T-helper 2 cell (primary cell): Measurements from ENCODE around the gene EML4.
"Not testable (repeated sequence)": the region's sequence is repeated elsewhere in the genome, so short reads cannot be mapped to it uniquely, and the experiment has no call there.

ENCODE experiments used
- DNase-seq, 5 experiments: peaks; one replicate each; pipeline versions ENCODE4 v3.0.0 to v3.0.0-alpha.2; 2012 to 2022

EML4 gene

DNA sequence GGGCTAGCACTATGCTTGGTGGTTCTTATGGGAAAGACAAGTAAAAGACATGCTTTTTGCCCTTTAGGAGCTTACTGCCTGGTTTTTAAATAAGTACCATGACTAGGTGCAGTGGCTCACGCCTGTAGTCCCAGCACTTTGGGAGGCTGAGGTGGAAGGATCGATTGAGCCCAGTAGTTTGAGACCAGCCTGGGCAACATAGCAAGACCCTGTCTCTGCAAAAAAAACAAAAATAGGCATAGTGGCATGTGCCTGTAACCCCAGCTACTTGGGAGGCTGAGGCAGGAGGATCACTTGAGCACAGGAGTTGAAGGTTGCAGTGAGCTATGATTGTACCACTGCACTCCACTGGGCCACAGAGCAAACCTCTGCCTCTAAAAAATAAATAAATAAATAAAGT, 4.3 kb downstream of the EML4 start:
- not testable (repeated sequence) for DNase-seq

DNA sequence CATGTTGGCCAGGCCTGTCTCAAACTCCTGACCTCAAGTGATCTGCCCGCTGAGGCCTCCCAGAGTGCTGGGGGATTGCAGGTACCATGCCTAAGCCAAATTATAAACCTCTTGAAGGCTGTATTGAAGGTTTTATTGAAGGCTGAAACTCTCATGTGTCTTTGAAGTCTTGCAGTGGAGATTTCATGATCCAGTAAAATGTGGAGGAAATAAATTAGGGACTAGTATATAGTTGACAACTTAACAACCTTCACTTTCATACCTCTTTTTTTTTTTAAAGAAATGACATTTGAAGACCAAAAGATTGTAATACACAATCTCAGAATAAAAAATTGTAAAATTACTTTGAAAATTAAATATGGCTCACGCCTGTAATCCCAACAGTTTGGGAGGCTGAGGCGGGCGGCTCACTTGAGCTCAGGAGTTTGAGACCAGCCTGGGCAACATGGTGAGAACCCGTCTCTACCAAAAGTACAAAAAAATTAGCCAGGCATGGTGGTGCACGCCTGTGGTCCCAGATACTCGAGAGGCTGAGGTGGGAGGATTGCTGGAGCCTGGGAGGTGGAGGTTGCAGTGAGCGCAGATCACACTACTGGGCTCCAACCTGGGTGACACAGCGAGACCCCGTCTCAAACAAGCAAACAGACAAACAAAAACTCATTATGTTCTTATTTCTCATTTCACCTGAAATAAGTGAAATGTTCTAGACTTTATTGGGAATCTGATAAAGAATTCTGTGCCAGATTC, 8.0 kb downstream of the EML4 start:
- DNase-seq, result no peak

DNA sequence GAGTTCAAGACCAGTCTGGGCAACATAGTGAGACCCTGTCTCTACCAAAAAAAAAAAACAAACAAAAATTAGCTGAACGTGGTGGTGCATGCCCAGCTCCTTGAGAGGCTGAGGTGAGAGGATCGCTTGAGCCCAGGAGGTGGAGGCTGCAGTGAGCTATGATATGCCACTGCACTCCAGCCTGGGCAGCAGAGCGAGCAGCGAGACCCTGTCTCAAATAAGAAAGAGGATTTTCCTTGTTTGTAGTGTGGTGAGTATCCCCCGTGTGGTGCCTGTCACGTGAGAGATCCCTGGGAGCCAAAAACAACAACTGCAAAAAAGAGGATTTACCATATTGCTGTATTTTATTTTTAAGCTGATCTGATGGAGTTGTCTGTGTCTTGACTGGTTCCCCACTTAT, 9.2 kb downstream of the EML4 start:
- DNase-seq, result no peak

DNA sequence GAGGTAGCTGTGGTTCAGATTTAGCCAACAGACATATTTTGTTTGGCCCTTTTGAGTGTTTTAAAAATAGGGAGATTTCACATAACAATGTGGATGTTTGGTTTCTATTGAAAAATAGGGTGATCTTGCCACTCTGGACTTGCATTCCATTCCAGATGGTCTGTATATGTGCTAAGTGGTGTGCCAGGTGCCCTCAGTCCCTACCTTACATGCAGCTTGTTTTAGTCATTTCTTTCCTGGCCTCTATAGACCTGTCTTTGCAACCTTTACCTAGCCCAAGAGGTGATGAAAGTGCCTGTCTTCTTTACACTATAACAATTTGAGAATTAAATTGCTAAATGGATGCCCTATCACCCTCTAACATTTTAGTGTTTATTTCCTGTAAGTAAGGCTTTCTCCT, 11.1 kb downstream of the EML4 start:
- DNase-seq, result no peak

DNA sequence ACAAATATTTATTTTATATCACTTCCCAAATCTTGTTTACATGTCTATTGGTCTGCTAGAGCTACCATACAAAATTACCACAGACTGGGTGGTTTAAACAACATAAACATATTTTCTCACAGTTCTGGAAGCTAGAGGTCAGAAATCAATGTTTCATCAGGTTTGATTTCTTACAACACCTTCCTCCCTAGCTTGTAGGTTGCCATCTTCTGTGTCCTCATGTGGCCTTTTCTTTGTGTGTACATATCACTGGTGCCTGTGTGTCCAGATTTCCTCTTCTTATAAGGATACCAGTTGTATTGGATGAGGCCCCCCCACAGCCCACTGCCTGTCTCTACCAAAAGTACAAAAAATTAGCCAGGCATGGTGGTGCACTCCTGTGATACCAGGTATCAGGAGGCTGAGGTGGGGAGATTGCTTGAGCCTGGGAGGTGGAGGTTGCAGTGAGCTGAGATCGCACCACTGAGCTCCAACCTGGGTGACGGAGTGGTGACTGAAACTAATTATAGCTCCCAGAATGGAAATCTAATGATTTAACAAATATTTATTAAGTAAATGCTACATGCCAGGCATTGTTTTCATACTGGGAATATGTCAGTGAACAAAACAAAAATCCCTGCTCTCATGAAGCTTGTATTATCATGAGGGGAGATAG, 13.6 kb downstream of the EML4 start:
- no peak for DNase-seq

DNA sequence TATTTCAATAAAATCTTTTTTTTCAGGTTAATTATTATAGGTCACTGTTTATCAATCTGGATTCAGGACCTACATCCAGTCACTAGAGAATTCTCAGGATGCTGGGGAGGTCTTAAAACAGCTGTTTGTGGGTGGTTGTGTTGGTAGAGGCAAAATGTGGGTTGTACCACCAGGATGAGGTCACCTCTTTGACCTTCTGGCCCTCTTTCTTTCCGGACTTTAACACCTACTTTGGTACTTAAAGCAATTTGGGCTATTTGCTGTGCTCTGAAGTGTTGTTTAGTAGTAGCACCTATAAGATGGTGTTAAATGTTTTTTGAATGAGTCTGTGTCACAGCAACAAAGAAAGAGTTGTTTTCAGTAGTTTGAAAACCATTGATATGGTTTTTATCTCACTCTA, 14.6 kb downstream of the EML4 start:
- DNase-seq, result no peak

DNA sequence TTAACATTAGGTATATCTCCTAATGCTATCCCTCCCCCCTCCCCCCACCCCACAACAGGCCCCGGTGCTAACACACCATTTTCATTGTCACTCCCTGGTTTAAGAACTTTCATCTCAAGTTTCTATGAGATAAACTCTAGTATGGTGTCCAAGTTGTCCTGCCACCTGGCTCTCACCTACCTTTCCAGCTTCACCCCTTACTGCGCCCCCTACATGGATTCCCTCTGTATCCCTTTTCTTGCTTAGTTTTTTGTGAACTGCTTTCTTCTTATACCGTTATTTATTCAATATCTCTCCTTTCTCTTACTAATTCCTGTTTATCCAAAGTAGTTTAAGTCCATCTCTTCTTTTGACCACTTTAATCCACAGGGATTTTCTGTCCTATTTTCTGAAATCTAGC, 15.2 kb downstream of the EML4 start:
- no peak for DNase-seq

DNA sequence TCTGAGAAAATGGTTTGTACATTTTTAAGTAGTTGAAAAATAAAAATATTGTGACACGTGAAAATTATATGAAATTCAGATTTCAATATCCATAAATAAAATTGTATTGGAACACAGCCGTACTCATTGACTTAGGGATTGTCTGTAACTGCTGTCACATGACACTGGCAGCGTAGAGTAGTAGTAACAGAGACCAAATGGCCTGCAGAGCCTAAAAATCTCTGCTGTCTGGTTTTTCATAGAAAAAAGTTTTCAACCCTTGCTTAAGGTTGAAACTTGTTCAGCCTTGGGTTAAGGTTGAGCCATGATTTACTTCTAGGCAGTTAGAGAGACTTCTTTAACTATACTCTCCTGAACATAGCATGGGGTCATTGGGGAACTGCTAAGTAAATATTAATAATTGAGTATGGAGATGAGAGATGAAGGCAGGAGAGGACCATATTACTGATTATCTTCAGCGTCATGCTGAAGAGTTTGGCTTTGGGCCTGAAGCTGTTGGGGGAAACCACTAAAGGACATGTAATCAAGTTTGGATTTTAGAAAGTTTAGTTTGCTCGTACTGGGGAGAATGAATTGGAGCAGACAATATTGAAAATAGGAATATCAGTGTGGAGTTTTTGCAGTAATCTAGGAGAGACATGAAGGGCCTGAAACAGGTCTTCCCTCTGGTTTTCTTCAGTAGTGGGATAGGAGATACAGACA, 16.2 kb downstream of the EML4 start:
- no peak for DNase-seq

DNA sequence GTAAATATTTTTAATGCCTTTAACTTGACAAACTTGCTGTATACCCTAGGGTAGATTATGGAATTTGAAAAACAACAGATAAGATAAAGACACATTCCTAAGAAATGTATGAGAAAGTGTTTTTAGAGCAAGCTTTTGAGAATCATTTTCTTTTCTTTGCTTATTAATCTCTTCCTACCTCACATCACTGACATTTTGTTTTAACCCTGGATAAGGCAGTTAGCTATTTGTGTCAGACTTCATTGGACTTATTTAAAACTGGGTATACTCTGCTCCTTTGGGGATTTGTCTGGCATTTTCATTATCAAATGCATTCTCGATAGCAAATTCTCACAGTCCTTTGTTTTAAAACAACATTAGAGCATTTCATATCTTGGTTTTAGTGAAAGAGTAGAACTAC, 17.2 kb downstream of the EML4 start:
- no peak for DNase-seq

DNA sequence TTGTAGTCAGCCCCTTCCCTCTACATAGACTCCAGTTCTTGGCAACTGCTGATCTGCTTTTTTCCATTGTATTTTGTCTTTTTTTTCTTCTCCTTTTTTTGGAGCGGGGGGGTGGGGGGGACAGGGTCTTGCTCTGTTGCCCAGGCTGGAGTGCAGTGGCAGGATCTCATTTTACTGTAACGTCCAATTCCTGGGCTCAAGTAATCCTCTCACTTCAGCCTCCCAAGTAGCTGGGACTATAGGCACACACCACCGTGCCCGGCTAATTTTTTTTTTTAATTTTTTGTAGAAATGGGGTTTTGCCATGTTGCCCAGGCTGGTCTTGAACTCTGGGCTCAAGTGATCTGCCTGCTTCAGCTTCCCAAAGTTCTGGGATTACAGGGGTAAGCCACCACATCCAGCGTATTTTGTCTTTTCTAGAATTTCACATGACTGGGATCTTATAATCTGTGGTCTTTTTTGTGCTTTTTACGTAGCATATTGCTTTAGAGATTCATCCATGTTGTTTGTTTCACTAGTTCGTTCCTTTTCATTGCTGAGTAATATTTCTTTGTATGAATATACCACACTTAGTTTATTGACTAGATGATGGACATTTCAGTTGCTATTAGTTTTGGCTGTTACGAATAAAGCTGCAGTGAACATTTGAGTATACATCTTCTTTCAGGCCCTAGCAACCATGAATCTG, 17.9 kb downstream of the EML4 start:
- no peak for DNase-seq

DNA sequence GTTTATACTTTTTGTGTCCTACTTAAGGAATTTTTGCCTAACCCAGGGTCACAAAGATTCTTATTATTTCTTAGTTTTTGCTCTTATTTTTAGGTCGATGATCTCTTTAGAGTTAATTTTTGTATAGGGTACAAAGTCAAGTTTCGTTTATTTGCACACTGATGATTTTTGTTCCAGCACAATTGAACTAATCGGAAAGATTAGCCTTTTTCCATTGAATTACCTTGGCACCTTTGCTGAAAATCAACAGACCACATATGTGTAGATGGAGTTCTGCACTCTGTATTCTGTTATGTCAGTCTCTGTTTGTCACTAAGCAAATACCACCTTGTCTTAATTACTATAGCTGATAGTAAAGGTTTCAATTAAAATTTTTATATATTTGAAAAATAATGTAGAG, 18.7 kb downstream of the EML4 start:
- no peak for DNase-seq

DNA sequence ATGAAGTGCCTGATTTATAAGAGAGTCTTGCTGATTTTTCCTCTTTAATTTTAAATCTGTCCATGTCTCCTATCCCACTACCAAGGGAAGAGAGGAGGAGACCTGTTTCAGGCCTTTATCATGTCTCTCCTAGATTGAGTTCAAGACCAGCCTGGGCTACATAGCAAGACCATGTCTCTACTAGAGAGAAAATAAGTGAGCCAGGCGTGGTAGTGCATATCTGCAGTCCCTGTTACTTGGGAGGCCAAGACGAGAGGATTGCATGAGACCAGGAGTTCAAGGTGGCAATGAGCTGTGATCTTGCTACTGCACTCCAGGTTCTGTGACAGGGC, 20.0 kb downstream of the EML4 start:
- DNase-seq, result no peak

DNA sequence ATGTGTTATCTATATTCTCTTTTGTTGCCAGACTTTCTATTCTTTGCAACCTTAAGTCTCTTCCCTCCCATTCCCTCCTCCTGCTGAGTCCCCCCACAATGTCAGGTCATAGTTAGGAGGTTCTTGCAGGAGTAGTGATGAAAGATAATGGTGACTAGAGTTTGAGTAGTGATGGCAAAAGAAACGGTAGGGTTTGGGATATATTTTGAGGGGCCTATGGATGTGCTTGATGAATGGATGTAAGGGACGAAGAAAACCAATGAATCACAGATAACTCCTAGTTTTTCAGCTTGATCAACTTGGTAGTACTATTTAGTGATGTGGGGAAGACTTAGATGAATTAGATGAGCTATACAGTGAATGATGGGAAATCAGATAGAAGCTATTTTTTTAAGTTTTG, 21.0 kb downstream of the EML4 start:
- no peak for DNase-seq

DNA sequence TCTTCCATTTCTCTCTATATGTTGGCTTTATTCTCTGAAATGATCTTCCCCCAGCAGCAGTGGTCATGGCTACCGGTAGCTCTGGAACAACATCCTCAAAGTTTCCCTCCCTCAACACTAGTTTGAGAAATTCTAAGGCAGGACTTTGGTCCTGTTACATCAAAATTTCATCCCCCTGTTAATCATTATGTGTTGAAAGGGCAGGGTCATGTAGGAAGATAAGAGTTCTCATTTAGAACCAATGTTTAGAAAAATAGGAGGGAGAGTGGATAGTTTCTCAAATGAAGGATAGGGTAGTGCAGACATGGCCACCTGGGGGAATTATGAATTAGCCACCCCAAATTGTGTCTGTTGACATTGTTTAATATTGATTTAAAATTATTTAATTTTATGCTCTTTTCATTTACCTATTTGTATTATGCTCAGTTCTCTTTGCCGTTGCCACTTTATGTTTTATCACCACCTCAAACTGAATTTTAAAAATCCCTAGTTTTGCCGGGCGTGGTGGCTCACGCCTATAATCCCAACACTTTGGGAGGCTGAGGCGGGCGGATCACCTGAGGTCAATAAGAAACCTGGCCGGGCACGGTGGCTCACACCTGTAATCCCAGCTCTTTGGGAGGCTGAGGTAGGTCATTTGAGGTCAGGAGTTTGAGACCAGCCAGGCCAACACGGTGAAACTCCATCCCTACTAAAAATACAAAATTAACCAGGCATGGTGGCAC, 22.3 kb downstream of the EML4 start:
- no peak for DNase-seq

DNA sequence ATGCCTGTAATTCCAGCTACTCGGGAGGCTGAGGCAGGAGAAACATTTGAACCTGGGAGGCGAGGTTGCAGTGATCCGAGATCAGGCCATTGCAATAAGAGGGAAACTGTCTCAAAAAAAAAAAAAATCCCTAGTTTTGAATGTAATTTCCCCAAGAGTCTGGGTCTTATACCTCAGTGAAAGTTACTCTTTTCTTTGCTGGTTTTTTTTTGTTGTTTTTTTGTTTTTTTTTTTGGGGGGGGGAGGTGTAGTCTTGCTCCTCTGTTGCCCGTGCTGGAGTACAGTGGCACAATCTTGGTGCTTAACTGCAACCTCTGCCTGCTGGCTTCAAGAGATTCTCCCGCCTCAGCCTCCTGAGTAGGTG, 22.8 kb downstream of the EML4 start:
- no peak for DNase-seq

DNA sequence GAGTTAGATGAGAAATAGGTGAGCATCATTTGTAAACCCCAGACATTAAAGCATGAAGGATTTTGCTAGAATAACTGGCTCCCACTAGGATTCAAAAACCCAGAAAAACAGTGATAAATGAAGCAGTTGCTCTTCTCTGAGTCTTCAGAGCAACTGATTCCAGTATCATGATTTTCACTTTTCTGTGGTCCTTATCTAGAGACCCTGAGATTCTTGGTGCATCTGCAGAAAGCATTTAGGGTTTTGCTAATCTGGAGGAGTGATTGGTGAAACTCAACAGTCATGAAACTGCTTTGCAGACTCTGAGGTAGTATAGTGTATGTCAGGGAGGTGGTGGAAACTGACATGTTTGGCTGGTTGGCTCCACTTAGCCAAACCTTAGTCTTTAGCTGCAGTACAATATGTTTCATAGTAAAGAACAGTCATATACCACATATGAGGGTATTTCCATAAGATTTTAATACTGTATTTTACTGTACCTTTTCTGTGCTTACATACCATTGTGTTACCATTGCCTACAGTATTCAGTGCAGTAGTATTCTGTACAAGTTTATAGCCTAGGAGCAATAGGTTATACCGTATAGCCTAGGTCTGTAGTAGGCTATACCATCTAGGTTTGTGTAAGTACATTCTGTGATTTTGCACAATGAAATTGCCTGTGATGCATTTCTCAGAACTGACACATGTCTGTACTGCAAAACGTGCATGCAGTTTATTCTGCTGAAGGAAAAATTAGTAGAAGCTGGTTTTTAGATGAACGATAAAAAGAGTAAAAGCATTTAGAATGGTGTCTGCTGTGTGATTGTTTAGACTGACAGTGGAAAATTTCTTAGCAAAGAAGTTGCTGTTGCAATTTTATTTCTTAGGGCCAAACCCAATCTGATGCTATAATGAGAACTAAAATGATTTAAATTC, 23.8 kb downstream of the EML4 start:
- peak in 1 of 5 experiments; percentile 73 for DNase-seq

DNA sequence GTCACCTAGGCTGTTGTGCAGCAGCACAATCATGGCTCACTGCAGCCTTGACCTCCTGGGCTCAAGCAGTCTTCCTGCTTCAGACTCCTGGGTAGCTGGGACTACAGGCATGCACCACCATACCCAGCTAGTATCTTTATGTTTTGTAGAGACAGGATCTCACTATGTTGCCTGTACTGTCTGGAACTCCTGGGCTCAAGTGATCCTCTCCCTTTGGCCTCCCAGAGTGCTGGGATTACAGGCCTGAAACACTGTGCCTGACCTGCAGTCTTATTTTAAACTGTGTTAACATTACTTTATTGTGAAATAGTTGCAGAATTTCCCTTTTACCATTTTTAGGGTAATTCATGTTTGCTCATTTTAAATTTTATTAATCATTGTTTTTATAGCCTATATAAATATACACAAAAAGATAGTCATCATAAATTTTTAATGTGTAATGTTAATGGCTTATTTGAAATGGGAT, 24.6 kb downstream of the EML4 start:
- DNase-seq, result no peak

DNA sequence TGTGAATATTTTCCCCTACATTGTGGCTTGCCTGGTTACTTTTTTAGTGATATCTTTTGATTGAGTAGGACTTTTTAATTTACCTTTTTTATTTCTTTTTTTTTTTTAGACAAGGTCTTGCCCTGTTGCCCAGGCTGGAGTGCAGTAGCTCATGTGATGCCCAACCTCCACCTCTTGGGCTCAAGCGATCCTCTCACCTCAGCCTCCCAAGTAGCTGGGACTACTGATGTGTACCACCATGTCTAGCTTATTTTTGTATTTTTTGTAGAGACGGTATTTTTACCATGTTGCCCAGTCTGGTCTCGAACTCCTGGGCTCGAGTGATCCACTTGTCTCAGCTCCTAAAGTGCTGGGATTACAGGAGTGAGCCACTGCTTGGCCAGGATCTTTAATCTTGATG, 25.3 kb downstream of the EML4 start:
- no peak for DNase-seq

DNA sequence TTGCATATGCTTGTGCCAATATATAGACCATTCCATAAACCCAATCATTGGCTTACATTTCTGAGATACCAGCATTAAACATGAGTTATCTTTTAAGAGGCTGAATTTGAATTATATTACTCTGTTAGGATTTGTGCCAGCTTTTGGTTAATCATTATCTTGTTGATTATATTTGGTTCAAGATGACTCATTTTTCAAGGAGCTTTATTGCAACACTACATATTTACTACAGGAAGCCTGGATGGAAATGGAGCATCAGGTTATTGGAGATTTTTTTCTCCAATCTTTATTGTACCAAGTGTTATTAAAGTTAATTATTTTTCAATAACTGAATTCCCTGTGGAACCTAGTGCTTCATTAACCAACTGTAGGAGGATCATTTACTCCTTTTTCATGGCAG, 26.4 kb downstream of the EML4 start:
- no peak for DNase-seq

DNA sequence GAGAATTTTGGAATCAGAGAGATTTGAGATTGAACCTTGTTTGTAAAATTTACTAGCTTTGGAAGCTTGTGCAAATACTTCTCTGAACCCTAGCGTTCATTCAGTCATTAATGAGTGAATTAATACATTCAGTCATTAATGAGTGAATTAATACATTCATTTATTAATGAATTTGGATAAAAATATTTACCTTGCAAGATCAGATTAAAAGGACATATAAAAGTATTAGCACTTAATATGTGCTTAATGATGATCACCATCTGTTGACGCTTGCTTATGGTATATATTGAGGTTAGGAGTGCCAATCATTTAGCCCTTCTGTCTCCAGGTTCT, 26.9 kb downstream of the EML4 start:
- DNase-seq, result no peak

DNA sequence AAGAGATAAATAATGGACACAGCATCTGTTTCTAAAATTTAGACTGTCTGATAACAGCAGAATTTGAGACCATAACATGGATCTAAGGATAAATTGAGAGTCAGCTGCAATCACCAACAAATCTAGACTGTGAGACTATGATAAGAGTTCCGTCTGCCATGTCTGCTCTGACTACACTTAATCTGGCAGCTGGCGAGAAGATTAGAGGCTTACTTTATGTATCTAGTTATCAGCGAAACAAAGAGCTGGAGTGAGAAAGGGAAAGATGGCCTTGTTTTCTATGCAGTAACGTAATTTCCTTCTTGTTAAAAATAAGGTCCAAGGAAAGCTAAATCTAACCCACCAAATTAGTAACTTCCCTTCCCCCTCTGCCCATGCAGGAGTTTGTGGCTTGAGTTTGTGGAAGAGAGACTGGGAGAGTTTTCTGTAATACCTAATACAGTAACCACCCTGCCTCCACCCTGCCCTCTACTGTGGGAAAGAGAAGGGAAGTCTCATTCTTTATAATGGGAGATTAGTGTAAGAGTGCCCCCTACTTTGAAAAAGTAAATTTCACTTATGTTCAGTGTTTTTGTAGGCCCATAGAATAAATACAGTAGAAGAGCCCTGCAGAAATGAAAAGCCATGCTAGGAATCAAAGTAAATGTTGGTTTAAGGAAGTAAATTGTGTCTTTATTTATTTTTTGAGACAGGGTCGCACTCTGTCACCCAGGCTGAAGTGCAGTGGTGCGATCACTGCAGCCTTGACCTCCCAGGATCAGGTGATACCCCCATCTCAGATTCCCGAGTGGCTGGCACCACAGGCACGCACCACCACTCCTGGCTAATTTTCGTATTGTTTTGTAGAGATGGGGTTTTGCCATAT, 27.5 kb downstream of the EML4 start:
- peak in 3 of 5 experiments; percentile 21 to 43 (median 24) for DNase-seq
